ENCODE results near the gene CAPN13.

DNA sequence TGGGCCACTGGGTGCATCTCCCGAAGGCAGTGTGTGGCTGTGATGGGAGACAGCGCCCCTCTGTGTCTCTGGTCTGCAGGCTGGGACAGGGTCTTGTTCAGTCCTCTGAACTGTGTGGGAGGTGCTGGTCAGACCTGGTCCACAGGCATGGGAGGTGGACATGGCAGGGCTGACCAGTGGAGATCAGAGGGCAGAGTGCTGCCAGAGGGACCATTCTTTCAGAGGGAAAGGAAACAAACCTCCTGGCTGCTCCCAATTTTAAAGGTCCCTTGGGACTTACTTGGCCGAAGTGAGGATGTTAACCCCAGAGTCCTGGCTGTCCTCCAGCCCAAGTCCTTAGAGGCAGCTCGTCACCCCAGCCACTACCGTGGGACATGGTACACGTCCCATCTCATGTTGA is 4.0 kb downstream of the CAPN13 start:
- TF ChIP-seq, protein P1, sequence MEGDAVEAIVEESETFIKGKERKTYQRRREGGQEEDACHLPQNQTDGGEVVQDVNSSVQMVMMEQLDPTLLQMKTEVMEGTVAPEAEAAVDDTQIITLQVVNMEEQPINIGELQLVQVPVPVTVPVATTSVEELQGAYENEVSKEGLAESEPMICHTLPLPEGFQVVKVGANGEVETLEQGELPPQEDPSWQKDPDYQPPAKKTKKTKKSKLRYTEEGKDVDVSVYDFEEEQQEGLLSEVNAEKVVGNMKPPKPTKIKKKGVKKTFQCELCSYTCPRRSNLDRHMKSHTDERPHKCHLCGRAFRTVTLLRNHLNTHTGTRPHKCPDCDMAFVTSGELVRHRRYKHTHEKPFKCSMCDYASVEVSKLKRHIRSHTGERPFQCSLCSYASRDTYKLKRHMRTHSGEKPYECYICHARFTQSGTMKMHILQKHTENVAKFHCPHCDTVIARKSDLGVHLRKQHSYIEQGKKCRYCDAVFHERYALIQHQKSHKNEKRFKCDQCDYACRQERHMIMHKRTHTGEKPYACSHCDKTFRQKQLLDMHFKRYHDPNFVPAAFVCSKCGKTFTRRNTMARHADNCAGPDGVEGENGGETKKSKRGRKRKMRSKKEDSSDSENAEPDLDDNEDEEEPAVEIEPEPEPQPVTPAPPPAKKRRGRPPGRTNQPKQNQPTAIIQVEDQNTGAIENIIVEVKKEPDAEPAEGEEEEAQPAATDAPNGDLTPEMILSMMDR (conservative IDR thresholded peaks at IDR 0.05; ENCODE audit: low read depth, low read length): no peak
- no peak for TF ChIP-seq CHD1 (IDR thresholded peaks at IDR 0.05; ENCODE audit: low read depth, low read length)
